ENCODE results near the gene UBE2N. TPM values are rescaled to one million over a fixed set of nuclear protein-coding genes. Genes with fewer than 3 reads are reported as not detected.

Gene UBE2N
- total and polyA plus RNA-seq, 2 of the 8 experiments (the other 6 are each of a cell fraction or from before 2014, with no cell fraction given), result 108 to 225 TPM

DNA sequence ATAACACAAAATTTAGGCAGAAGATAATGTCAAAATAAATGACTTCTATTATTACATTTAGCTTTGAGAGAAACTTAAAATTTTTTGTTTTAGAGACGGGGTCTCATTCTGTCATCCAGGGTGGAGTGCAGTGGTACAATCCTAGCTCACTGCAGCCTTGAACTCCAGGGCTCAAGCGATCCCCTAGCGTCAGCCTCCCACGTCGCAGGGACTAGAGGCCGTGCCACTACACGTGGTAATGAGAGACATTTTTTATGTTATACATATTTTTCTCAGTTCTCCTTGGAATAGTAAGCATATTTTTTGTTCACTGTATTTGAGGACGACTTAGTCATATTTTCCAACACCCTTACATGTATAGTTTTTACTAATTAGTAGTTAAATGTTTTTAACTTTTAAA, 85.5 kb downstream of the UBE2N start:
- Histone ChIP-seq H4K5ac (ENCODE audit: insufficient read length, low read depth, low read length) (no peak overlapping the region), H3K4ac (replicated peaks; ENCODE audit: insufficient read length, low read depth, low read length) (no peak overlapping the region), H2BK20ac (ENCODE audit: low read length) (no peak overlapping the region), H2BK120ac (replicated peaks; ENCODE audit: low read depth, low read length) (no peak overlapping the region), H4K91ac (replicated peaks; ENCODE audit: insufficient read length, low read length) (no peak overlapping the region), H3K56ac (replicated peaks; ENCODE audit: insufficient read length, low read depth, low read length) (no peak overlapping the region), H4K8ac (ENCODE audit: extremely low read depth, insufficient read depth, low read length) (no peak overlapping the region), H3K36me3 (ENCODE audit: control insufficient read depth in 2 of 4, insufficient read depth in 4 of 4, low read length in 3 of 4) (no peaks in the 10 kb centered on the region), H3K79me2 (ENCODE audit: control insufficient read depth in 1 of 2, insufficient read depth in 2 of 2, low read length in 2 of 2) (no peaks in the 10 kb centered on the region), H3K4me3 (ENCODE audit: extremely low read depth in 1 of 4, insufficient read depth in 2 of 4, low read depth in 3 of 4, low read length in 4 of 4) (no peak overlapping the region), H3K9me3 (ENCODE audit: insufficient read depth in 2 of 2, low read depth in 1 of 2, low read length in 1 of 2) (no peaks in the 10 kb centered on the region), H3K79me1 (ENCODE audit: low read depth, low read length) (no peaks in the 10 kb centered on the region), H2AFZ (ENCODE audit: low read length) (no peak overlapping the region), H3K4me2 (ENCODE audit: insufficient read depth in 1 of 2, low read depth in 2 of 2, low read length in 2 of 2) (no peak overlapping the region), H3K27me3 (replicated peaks in 1 of 4; ENCODE audit: control insufficient read depth in 3 of 4, extremely low read depth in 1 of 4, insufficient read depth in 3 of 4, low read length in 3 of 4) (no peaks in the 10 kb centered on the region), H4K20me1 (replicated peaks in 1 of 2; ENCODE audit: control insufficient read depth in 1 of 2, insufficient read depth in 2 of 2, low read length in 2 of 2) (no peaks in the 10 kb centered on the region), H3K9ac (replicated peaks in 1 of 4; ENCODE audit: extremely low read depth in 1 of 4, low read depth in 3 of 4, low read length in 3 of 4) (no peak overlapping the region), H3K4me1 (replicated peaks in 1 of 4; ENCODE audit: control insufficient read depth in 3 of 4, insufficient read depth in 4 of 4, low read length in 3 of 4) (no peaks in the 10 kb centered on the region), H2AK5ac (ENCODE audit: low read depth, low read length) (no peak overlapping the region), H3K23me2 (ENCODE audit: low read depth, low read length) (no peaks in the 10 kb centered on the region), H3K23ac (ENCODE audit: insufficient read length) (no peak overlapping the region), H2BK5ac (ENCODE audit: low read depth, low read length) (no peak overlapping the region), H2BK12ac (ENCODE audit: low read depth, low read length) (no peak overlapping the region), H2BK15ac (ENCODE audit: low read length) (no peak overlapping the region), H3K18ac (ENCODE audit: extremely low read depth, low read length) (no peak overlapping the region), H3K14ac (ENCODE audit: insufficient read length) (no peak overlapping the region), H3K27ac (ENCODE audit: low read depth, low read length) (no peak overlapping the region)
- no peak for DNase-seq (ENCODE audit: low read depth in 1 of 2, low spot score in 2 of 2)
- ChIA-PET CTCF (ENCODE audit: partially characterized antibody) (no interaction called here), POLR2A (ENCODE audit: partially characterized antibody) (no interaction called here)
- TF ChIP-seq RAD21 (IDR thresholded peaks at IDR 0.05 in 1 of 2, conservative IDR thresholded peaks at IDR 0.05 in 1 of 2; ENCODE audit: low read depth in 2 of 2, low read length in 2 of 2) (no peak), GABPA (IDR thresholded peaks at IDR 0.05; ENCODE audit: borderline replicate concordance, insufficient read depth, low read length) (no peak), SUZ12 (IDR thresholded peaks at IDR 0.05; ENCODE audit: low read length) (no peak), ZNF274 (IDR thresholded peaks at IDR 0.05; ENCODE audit: borderline replicate concordance, extremely low read depth, low read length) (no peak), TBP (IDR thresholded peaks at IDR 0.05; ENCODE audit: low read depth, low read length) (no peak), CTBP2 (IDR thresholded peaks at IDR 0.05; ENCODE audit: borderline replicate concordance, insufficient read depth, insufficient read length, low read length) (no peak), KDM1A (IDR thresholded peaks at IDR 0.05; ENCODE audit: borderline replicate concordance, low read length) (no peak), CBX8 (IDR thresholded peaks at IDR 0.05; ENCODE audit: borderline replicate concordance, low read depth, low read length) (no peak), BACH1 (IDR thresholded peaks at IDR 0.05; ENCODE audit: low read length) (no peak)
- TF ChIP-seq, protein P1, sequence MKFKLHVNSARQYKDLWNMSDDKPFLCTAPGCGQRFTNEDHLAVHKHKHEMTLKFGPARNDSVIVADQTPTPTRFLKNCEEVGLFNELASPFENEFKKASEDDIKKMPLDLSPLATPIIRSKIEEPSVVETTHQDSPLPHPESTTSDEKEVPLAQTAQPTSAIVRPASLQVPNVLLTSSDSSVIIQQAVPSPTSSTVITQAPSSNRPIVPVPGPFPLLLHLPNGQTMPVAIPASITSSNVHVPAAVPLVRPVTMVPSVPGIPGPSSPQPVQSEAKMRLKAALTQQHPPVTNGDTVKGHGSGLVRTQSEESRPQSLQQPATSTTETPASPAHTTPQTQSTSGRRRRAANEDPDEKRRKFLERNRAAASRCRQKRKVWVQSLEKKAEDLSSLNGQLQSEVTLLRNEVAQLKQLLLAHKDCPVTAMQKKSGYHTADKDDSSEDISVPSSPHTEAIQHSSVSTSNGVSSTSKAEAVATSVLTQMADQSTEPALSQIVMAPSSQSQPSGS (IDR thresholded peaks at IDR 0.05; ENCODE audit: low read length), result no peak
- TF ChIP-seq, protein P2, sequence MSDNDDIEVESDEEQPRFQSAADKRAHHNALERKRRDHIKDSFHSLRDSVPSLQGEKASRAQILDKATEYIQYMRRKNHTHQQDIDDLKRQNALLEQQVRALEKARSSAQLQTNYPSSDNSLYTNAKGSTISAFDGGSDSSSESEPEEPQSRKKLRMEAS (IDR thresholded peaks at IDR 0.05), result no peak
- 87% methylated on average over 8 of the region's 8 CpGs; no CpG with 5 or more reads in 1 of the 2 experiments for WGBS, 2 experiments (ENCODE audit: extremely low coverage in 1 of 2, insufficient coverage in 1 of 2, insufficient read length in 1 of 2, insufficient replicate concordance in 2 of 2, low coverage in 1 of 2, low lambda C conversion rate in 2 of 2, missing lambda C conversion rate in 1 of 2)
- FAIRE-seq, result no peak
